ENCODE measurements around the gene POLE. TPM values are rescaled to one million over a fixed set of nuclear protein-coding genes. Genes with fewer than 3 reads are reported as not detected.
A peak's percentile ranks its signal among the peaks of the same experiment; 100 is the strongest.

The POLE gene
- total RNA-seq, 1 experiment from 2014 or later, result 147 TPM

- H3K9me3 Mint-ChIP-seq, result no peaks in the 10 kb centered on the region; a peak in 3 of 5 replicates
- no peak overlapping the region for H4K5ac ChIP-seq (ENCODE audit: insufficient read length, low read depth, low read length)
- H3K9me3 ChIP-seq (ENCODE audit: control insufficient read depth, low read depth, low read length), result no peaks in the 10 kb centered on the region
- peaks cover 13 to 19% of the 10 kb centered on the region in 2 experiments for H3K4me1 Mint-ChIP-seq
- no peak overlapping the region for H3K56ac ChIP-seq (ENCODE audit: insufficient read length, low read depth, low read length)
- DNase-seq, result peak; percentile 38
- TF ChIP-seq CTCF (conservative IDR thresholded peaks at IDR 0.05), result no peak
- H2BK120ac ChIP-seq (ENCODE audit: low read depth, low read length, poor library complexity, severe bottlenecking), result no peak overlapping the region
- H2BK15ac ChIP-seq (ENCODE audit: low read depth, low read length), result no peak overlapping the region
- no peak overlapping the region for H3T11ph ChIP-seq (ENCODE audit: low read length)
- no peaks in the 10 kb centered on the region for H3K79me2 ChIP-seq (ENCODE audit: insufficient read depth, low read length)
- no peak overlapping the region for H3K23ac ChIP-seq (ENCODE audit: insufficient read length, low read depth, low read length)
- H3K4me1 ChIP-seq (ENCODE audit: insufficient read depth, low read length), result no peaks in the 10 kb centered on the region
- H2AK5ac ChIP-seq (ENCODE audit: insufficient read length, low read length), result no peak overlapping the region
- H3K4ac ChIP-seq (ENCODE audit: low read depth, low read length), result no peak overlapping the region
- no peak overlapping the region for H3K27ac ChIP-seq (ENCODE audit: insufficient read length, low read depth, low read length)
- H4K91ac ChIP-seq (ENCODE audit: insufficient read length, low read depth, low read length), result no peak overlapping the region
- no peak overlapping the region for H3K4me2 ChIP-seq (ENCODE audit: insufficient read depth, insufficient read length, low read length)
- no peak overlapping the region for H3K18ac ChIP-seq (ENCODE audit: insufficient read length, low read depth, low read length)
- H3K4me3 Mint-ChIP-seq, result peak overlapping the region in 1 of 2 experiments; percentile 53; a peak in 1 of 5 replicates
- no peak overlapping the region for H2AFZ ChIP-seq (ENCODE audit: low read length)
- no peaks in the 10 kb centered on the region for H4K20me1 ChIP-seq (ENCODE audit: control insufficient read depth, insufficient read depth, insufficient read length)
- H2BK20ac ChIP-seq (ENCODE audit: low read depth, low read length, poor library complexity, severe bottlenecking), result no peak overlapping the region
- peaks cover 4% of the 10 kb centered on the region for H3K23me2 ChIP-seq (ENCODE audit: insufficient read length, low read depth, low read length, poor library complexity, severe bottlenecking)
- H3K27me3 ChIP-seq (ENCODE audit: insufficient read depth, low read length), result peaks cover 16% of the 10 kb centered on the region
- H2BK12ac ChIP-seq (ENCODE audit: insufficient read length, low read depth, low read length), result no peak overlapping the region
- no peak overlapping the region; the same call in 1 of the 2 replicates for H3K14ac ChIP-seq (ENCODE audit: insufficient read depth, low read length)
- no peak overlapping the region for H3K9ac ChIP-seq (ENCODE audit: extremely low read depth, insufficient read length, low read length)
- H3K79me1 ChIP-seq (ENCODE audit: insufficient read depth, low read depth, low read length, poor library complexity, severe bottlenecking), result no peaks in the 10 kb centered on the region
- H4K8ac ChIP-seq (replicated peaks; ENCODE audit: insufficient read length, low read depth, low read length), result no peak overlapping the region
- H3K27ac Mint-ChIP-seq, result no peak overlapping the region
- WGBS (ENCODE audit: extremely low coverage, insufficient read length, low lambda C conversion rate), result no CpG with 5 or more reads among the region's 67 CpGs
- H3K36me3 Mint-ChIP-seq (ENCODE audit: insufficient read depth in 1 of 3, low read depth in 3 of 3), result no peaks in the 10 kb centered on the region; a peak in 1 of 7 replicates
- H3K27me3 Mint-ChIP-seq (ENCODE audit: low read depth), result peaks cover 94% of the 10 kb centered on the region
- no peak overlapping the region for H2BK5ac ChIP-seq (ENCODE audit: insufficient read length, low read length)
These were observed 83.6 kb downstream of the POLE start for GRCh38 chr12:132603240-132604150.

All from H9 (cell line).